ENCODE data around the gene STAMBP. TPM values are rescaled to one million over a fixed set of nuclear protein-coding genes. Genes with fewer than 3 reads are reported as not detected.
"Not testable (repeated sequence)": the region's sequence is repeated elsewhere in the genome, so short reads cannot be mapped to it uniquely, and the experiment has no call there.

Gene STAMBP
- total and polyA plus RNA-seq, 4 donors, result 10.2 to 27.1 (median 15.9) TPM

GRCh38 chr2:73877984-73878383 lies 49.2 kb downstream of the STAMBP start:
- H3K36me3 ChIP-seq (ENCODE audit: control insufficient read depth in 4 of 4, insufficient read depth in 3 of 4, low read depth in 1 of 4, low read length in 3 of 4); H3K4me1 ChIP-seq (ENCODE audit: control insufficient read depth in 4 of 4, insufficient read depth in 4 of 4, low read length in 3 of 4); H3K27me3 ChIP-seq (ENCODE audit: control insufficient read depth in 4 of 4, insufficient read depth in 4 of 4, low read length in 3 of 4); H3K27ac ChIP-seq (ENCODE audit: low read depth in 1 of 2, low read length in 2 of 2); H3K4me3 ChIP-seq (ENCODE audit: low read depth in 1 of 3, low read length in 3 of 3); DNase-seq (ENCODE audit: low spot score); H3K9ac ChIP-seq (ENCODE audit: low read depth in 1 of 2, low read length in 2 of 2); H3K9me3 ChIP-seq (ENCODE audit: control insufficient read depth in 4 of 4, low read length in 3 of 4): not testable (repeated sequence)
- WGBS, result 90% methylated on average over 5 of the region's 5 CpGs

GRCh38 chr2:73885406-73885805 lies 56.6 kb downstream of the STAMBP start:
- Histone ChIP-seq H3K27me3 (ENCODE audit: control insufficient read depth in 4 of 4, insufficient read depth in 4 of 4, low read length in 3 of 4) (no peaks in the 10 kb centered on the region), H3K4me1 (ENCODE audit: control insufficient read depth in 4 of 4, insufficient read depth in 4 of 4, low read length in 3 of 4) (no peaks in the 10 kb centered on the region), H3K9me3 (ENCODE audit: control insufficient read depth in 4 of 4, low read length in 3 of 4) (no peaks in the 10 kb centered on the region), H3K4me3 (ENCODE audit: low read depth in 1 of 3, low read length in 3 of 3) (no peak overlapping the region), H3K36me3 (ENCODE audit: control insufficient read depth in 4 of 4, insufficient read depth in 3 of 4, low read depth in 1 of 4, low read length in 3 of 4) (no peaks in the 10 kb centered on the region), H3K9ac (ENCODE audit: low read depth in 1 of 2, low read length in 2 of 2) (no peak overlapping the region), H3K27ac (ENCODE audit: low read depth in 1 of 2, low read length in 2 of 2) (no peak overlapping the region)
- no peak for TF ChIP-seq CTCF (IDR thresholded peaks at IDR 0.05; ENCODE audit: low read depth, low read length, missing input control)
- no peak for TF ChIP-seq REST (IDR thresholded peaks at IDR 0.05)
- TF ChIP-seq ATF3 (IDR thresholded peaks at IDR 0.05), result no peak
- TF ChIP-seq SP1 (IDR thresholded peaks at IDR 0.05), result no peak
- no peak for TF ChIP-seq FOXA1 (IDR thresholded peaks at IDR 0.05)
- TF ChIP-seq HNF4A (conservative IDR thresholded peaks at IDR 0.05), result no peak
- TF ChIP-seq FOXA2 (IDR thresholded peaks at IDR 0.05), result no peak
- TF ChIP-seq GABPA (IDR thresholded peaks at IDR 0.05 in 1 of 2, conservative IDR thresholded peaks at IDR 0.05 in 1 of 2), result no peak
- TF ChIP-seq YY1 (IDR thresholded peaks at IDR 0.05), result no peak
- no peak for TF ChIP-seq MAX (IDR thresholded peaks at IDR 0.05)
- TF ChIP-seq JUND (IDR thresholded peaks at IDR 0.05), result no peak
- 54% methylated on average over 2 of the region's 2 CpGs for WGBS
- no peak for DNase-seq (ENCODE audit: low spot score)

GRCh38 chr2:73886357-73886756 lies 57.6 kb downstream of the STAMBP start:
- H3K27ac ChIP-seq (ENCODE audit: low read depth in 1 of 2, low read length in 2 of 2), result no peak overlapping the region
- H3K9me3 ChIP-seq (ENCODE audit: control insufficient read depth in 4 of 4, low read length in 3 of 4), result no peaks in the 10 kb centered on the region
- 80% methylated on average over 4 of the region's 4 CpGs for WGBS
- no peak overlapping the region for H3K9ac ChIP-seq (ENCODE audit: low read depth in 1 of 2, low read length in 2 of 2)
- no peak for TF ChIP-seq MAX (IDR thresholded peaks at IDR 0.05)
- TF ChIP-seq SP1 (IDR thresholded peaks at IDR 0.05), result no peak
- TF ChIP-seq JUND (IDR thresholded peaks at IDR 0.05), result no peak
- no peak for TF ChIP-seq YY1 (IDR thresholded peaks at IDR 0.05)
- TF ChIP-seq TAF1 (conservative IDR thresholded peaks at IDR 0.05), result no peak
- TF ChIP-seq HNF4A (conservative IDR thresholded peaks at IDR 0.05), result no peak
- no peak for TF ChIP-seq HNF4G (IDR thresholded peaks at IDR 0.05)
- TF ChIP-seq NR2F2 (IDR thresholded peaks at IDR 0.05), result no peak
- H3K4me3 ChIP-seq (ENCODE audit: low read depth in 1 of 3, low read length in 3 of 3), result no peak overlapping the region
- H3K27me3 ChIP-seq (ENCODE audit: control insufficient read depth in 4 of 4, insufficient read depth in 4 of 4, low read length in 3 of 4), result no peaks in the 10 kb centered on the region
- no peaks in the 10 kb centered on the region for H3K36me3 ChIP-seq (ENCODE audit: control insufficient read depth in 4 of 4, insufficient read depth in 3 of 4, low read depth in 1 of 4, low read length in 3 of 4)
- no peak for DNase-seq (ENCODE audit: low spot score)
- H3K4me1 ChIP-seq (ENCODE audit: control insufficient read depth in 4 of 4, insufficient read depth in 4 of 4, low read length in 3 of 4), result no peaks in the 10 kb centered on the region

DNA sequence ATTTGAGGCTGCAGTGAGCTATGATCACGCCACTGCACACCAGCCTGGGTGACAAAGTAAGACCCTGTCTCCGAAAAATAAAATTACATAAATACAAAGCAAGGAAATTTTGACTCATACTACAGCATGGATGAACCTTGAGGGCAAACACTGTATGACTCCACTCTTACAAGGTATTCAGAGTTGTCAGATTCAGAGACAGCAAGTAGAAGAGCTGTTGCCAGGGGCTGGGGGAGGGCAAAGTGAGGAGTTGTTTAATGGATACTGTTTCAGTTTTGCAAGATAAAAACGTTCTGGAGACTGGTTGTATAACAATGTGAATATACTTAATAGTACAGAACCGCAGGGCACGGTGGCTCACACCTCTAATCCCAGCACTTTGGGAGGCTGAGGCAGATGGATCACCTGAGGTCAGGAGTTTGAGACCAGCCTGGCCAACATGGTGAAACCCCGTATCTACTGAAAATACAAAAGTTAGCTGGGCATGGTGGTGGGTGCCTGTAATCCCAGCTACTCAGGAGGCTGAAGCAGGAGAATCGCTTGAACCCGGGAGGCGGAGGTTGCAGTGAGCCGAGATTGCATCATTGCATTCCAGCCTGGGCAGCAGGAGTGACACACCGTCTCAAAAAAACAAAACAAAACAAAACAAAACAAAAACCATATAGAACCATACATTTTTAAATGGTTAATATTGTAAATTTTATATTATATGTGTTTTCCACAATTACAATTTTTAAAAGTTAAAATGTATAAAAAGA lies 59.0 kb downstream of the STAMBP start:
- H3K9me3 ChIP-seq (ENCODE audit: control insufficient read depth in 4 of 4, low read length in 3 of 4); H3K4me1 ChIP-seq (ENCODE audit: control insufficient read depth in 4 of 4, insufficient read depth in 4 of 4, low read length in 3 of 4); H3K36me3 ChIP-seq (ENCODE audit: control insufficient read depth in 4 of 4, insufficient read depth in 3 of 4, low read depth in 1 of 4, low read length in 3 of 4); H3K9ac ChIP-seq (ENCODE audit: low read depth in 1 of 2, low read length in 2 of 2); DNase-seq (ENCODE audit: low spot score); H3K4me3 ChIP-seq (ENCODE audit: low read depth in 1 of 3, low read length in 3 of 3); H3K27me3 ChIP-seq (ENCODE audit: control insufficient read depth in 4 of 4, insufficient read depth in 4 of 4, low read length in 3 of 4); H3K27ac ChIP-seq (ENCODE audit: low read depth in 1 of 2, low read length in 2 of 2): not testable (repeated sequence)
- 77% methylated on average over 11 of the region's 11 CpGs for WGBS
